ENCODE measurements around the gene PRKACA.
A peak's percentile ranks its signal among the peaks of the same experiment; 100 is the strongest.

PRKACA gene

DNA sequence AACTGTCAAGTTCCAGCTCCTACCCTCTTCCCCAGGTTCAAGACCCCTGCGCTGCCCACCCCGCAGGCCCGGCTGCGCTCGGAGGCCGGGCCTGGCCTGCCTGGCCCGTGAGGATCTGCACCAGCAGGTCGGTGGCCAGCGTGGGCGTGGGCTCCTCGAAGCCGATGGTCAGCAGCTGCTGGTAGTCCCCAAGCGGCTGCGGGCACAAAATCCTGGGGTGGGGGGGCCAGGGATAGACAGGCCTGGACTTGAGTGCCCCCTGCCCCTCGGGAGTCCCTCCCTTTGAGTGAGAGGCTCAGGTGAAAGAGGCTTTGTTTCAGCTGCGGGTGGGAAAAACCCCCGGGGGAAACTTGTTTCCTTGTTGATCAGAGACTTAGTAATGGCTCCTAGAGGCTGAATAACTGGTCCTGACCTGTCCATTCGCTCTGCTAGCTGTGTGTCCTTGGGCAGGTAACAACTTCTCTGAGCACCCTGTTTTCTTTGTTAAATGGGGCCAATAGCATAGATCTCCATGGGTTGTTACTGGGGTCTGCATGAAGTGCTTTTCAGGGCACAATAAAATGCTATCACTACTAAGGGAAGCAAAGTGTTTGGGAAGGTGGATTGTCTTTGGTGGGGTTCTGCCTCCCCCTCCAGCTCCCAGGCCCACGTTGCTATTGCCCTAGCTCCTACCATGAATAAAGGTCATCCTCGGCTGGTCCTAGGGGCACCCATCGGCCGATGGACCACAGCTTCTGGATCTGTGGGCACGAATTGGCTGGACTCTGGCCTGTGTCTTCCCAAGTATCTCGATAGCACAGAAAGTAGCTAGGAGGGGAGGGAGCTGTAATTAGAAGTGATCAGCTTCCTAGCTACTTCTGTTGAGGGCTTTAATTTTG lies 35.5 kb downstream of the PRKACA start:
- Histone ChIP-seq H3K9me3 (ENCODE audit: control insufficient read depth, low read length) (no peaks in the 10 kb centered on the region), H3K4me3 (ENCODE audit: extremely low read depth, insufficient read depth, low read length, poor library complexity, severe bottlenecking) (peak overlapping the region; percentile 66), H3K36me3 (ENCODE audit: control insufficient read depth, insufficient read depth, low read length) (peaks cover 14% of the 10 kb centered on the region), H3K27ac (ENCODE audit: low read depth, low read length, severe bottlenecking) (peak overlapping the region; percentile 49), H3K4me1 (ENCODE audit: control insufficient read depth, insufficient read depth, low read length, poor library complexity, severe bottlenecking) (no peaks in the 10 kb centered on the region)
- WGBS, 2 experiments (ENCODE audit: insufficient coverage in 2 of 2): 48 to 75% methylated on average over 10 to 22 of the region's 24 CpGs

DNA sequence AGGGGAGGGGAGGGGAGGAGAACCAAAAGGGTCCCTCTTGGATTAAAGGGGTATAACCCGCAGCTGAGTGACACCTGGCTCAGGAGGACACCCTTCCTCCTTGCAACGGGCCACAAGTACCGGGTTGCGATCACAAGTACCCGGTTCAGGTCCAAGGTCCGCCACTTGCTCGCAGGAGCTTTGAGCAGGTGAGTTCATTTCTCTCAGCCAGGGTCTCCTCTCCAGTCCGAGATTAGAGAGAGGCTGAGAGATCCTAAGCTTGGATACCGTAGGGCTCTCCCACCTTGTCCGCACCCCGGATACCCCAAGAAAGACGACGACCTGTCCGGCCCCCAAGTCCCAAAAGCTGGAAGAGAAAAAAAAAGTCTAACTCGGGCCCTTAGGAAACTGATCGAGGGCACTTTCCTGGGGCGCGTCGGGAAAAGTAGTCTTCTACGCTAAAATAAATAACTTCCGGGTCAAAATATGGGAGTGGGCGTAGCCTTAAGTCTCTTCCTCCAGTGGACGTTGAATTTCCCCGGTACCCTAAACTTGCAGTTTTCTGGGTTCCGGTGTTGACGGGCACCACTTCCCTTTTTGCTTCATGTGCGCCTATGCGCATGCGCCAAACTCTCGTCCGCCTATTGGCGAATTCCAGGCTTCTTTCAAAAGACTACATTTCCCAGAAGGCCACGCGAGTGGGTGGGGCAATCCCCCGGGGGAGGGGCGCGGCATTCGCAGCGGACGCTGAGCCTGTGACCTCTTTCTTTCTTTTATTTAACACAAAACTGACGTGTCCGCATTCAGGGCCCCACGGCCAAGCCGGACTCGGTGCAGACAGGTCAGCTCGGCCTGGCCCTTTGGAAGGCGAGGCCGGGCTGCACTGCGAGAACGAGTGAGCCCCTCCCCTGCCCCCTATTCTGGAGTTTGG lies 36.4 kb downstream of the PRKACA start:
- H3K36me3 ChIP-seq (ENCODE audit: control insufficient read depth, insufficient read depth, low read length): peaks cover 5% of the 10 kb centered on the region
- peak overlapping the region; percentile 49 for H3K27ac ChIP-seq (ENCODE audit: low read depth, low read length, severe bottlenecking)
- 3% methylated on average over 40 to 50 of the region's 50 CpGs for WGBS, 2 experiments (ENCODE audit: insufficient coverage in 2 of 2)

DNA sequence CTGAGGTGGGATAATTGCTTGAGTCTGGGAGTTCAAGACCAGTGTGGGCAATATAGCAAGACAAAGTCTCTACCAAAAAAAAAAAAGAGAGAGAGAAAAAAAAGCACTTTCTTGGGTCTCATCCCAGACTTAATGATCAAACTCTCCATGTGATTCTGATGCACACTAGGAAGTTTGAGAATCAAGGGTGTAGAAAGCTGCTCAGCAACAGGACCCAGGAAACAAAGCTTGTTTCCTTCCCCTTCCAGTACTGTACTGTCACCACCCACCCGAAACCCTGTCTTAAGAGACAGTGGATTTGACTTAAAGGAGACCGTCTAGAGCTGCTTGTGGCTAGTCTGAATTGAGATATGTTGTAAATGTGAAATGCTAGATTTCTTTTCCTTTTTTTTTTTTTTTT lies 39.2 kb downstream of the PRKACA start:
- Histone ChIP-seq H3K4me1 (ENCODE audit: control insufficient read depth, insufficient read depth, low read length, poor library complexity, severe bottlenecking) (peaks cover 5% of the 10 kb centered on the region), H3K4me3 (ENCODE audit: extremely low read depth, insufficient read depth, low read length, poor library complexity, severe bottlenecking) (no peak overlapping the region), H3K27ac (ENCODE audit: low read depth, low read length, severe bottlenecking) (no peak overlapping the region), H3K9me3 (ENCODE audit: control insufficient read depth, low read length) (no peaks in the 10 kb centered on the region), H3K36me3 (ENCODE audit: control insufficient read depth, insufficient read depth, low read length) (no peaks in the 10 kb centered on the region)
- WGBS, 2 experiments (ENCODE audit: insufficient coverage in 2 of 2): 80% methylated on average over 1 of the region's 2 CpGs; no CpG with 5 or more reads in 1 of the 2 experiments

More for the DNA sequence above, 36.4 kb downstream of the PRKACA start:
- Histone ChIP-seq H3K9me3 (ENCODE audit: control insufficient read depth, low read length) (no peaks in the 10 kb centered on the region), H3K4me3 (ENCODE audit: extremely low read depth, insufficient read depth, low read length, poor library complexity, severe bottlenecking) (peak overlapping the region; percentile 66), H3K4me1 (ENCODE audit: control insufficient read depth, insufficient read depth, low read length, poor library complexity, severe bottlenecking) (no peaks in the 10 kb centered on the region)

DNA sequence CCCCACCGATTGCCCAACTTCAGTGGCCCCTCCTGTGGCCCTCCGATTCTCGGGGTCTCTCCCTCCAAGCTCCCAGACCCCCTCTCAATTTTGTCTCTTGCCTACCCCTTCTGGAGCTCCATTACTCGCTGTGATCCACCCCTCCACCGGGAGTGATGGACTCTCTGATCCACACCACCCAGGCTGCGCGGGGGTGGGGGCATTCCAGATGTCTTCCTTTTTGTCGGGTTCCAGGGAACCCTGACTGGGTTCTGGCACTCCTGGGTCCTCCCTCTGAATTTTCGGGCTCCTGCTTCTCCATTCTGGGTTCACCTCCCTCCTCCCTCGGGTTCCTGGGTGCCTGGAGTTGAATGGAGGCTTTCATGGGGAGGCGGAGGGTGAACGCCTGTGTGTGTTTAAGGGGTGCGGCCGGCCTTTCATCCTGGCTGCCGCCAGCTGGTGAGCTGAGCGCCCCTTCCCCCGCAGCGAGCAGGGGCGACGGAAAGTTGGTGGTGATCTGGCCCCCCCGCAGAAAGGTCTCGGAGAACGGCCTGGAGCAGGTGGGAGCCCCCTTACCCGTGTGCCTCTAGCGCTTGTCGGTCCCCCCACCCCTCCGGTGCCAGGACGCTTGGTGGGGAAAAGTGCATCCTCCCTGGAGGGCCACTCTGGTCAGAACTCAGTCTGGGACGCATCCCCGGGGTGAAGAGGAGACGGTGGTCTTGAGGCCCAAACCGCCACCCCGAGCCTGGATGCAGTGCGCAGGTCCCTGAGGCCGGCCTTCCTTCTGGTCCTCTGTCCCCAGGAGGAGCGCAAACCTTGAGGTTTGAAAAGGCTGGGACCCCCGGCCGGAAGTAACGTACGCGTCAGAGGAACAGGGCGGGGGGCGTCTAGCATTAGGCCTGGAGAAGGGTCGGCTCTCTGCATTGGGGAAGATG lies 43.4 kb downstream of the PRKACA start:
- 20% methylated on average over 30 to 39 of the region's 44 CpGs for WGBS, 2 experiments (ENCODE audit: insufficient coverage in 2 of 2)
- no peak overlapping the region for H3K27ac ChIP-seq (ENCODE audit: low read depth, low read length, severe bottlenecking)
- H3K9me3 ChIP-seq (ENCODE audit: control insufficient read depth, low read length): no peaks in the 10 kb centered on the region

DNA sequence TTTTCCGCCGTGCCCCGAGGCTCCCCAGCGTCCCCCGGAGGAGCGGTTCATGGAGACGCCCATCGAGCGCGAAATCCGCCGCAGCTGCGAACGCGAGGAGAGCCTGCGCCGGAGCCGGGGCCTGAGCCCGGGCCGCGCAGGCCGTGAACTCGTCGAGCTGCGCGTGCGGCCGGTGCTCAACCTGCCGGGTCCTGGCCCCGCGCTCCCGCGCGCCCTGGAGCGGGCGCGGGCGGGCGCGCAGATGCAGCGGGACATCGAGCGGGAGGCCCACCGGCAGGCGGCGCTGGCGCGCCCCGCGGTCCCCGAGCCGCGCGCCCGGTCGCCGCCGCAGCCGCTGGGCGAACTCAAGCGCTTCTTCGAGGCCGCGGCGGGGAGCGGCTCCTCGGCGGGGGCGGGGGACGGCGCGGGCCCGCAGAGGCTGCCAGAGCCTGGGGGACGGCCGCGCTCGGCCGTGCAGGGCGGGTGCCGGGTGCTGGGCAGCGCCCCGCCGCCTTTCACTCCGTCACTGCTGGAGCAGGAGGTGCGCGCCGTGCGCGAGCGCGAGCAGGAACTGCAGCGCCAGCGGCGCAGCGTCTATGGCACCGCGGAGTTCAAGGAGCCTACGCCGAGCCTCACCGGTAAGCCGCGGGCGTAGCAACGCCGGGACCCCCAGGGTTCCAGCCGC lies 44.2 kb downstream of the PRKACA start:
- Histone ChIP-seq H3K36me3 (ENCODE audit: control insufficient read depth, insufficient read depth, low read length) (no peaks in the 10 kb centered on the region), H3K9me3 (ENCODE audit: control insufficient read depth, low read length) (no peaks in the 10 kb centered on the region), H3K4me1 (ENCODE audit: control insufficient read depth, insufficient read depth, low read length, poor library complexity, severe bottlenecking) (peaks cover 15% of the 10 kb centered on the region), H3K27ac (ENCODE audit: low read depth, low read length, severe bottlenecking) (no peak overlapping the region), H3K4me3 (ENCODE audit: extremely low read depth, insufficient read depth, low read length, poor library complexity, severe bottlenecking) (peak overlapping the region; percentile 57)
- 0 to 1% methylated on average over 73 to 85 of the region's 106 CpGs for WGBS, 2 experiments (ENCODE audit: insufficient coverage in 2 of 2)

More for the DNA sequence above, 43.4 kb downstream of the PRKACA start:
- Histone ChIP-seq H3K4me1 (ENCODE audit: control insufficient read depth, insufficient read depth, low read length, poor library complexity, severe bottlenecking) (peaks cover 15% of the 10 kb centered on the region), H3K4me3 (ENCODE audit: extremely low read depth, insufficient read depth, low read length, poor library complexity, severe bottlenecking) (peak overlapping the region; percentile 57), H3K36me3 (ENCODE audit: control insufficient read depth, insufficient read depth, low read length) (no peaks in the 10 kb centered on the region)

DNA sequence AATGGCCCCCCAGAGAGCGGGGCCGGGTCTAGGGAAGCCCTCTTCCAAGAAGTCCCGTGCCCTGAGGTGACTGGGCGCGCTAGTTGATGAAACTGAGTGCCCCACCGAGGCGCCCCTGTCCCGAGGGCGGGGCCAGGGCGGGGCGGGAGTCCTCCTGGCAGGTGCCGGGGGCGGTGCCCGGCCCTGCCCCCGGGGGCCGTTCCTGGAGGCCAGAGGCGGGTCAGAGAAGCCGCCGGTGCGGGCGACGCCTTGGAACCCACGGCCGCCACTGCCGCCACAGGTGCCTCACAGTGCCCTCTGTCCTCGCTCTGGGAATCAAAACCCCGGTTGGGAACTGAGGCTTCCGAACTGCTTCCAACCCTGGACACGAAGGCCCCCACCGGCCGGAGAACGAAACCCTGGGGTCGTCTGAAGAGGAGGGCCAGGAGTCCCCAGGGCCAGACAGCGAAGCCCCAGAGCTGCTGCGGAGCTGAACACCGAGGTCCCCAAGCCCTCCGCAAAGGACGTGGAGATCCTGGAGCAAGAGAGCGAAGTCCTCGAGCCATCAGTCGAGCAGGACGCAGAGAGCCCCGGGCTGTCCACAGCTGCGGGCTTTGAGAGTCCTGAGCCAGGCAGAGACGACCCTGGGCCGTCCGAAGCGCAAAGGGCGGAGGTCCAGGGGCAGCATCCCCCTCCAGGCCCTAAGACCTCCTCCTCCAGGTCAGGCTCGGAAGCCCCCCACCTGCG lies 44.9 kb downstream of the PRKACA start, which contains the start of gene MISP3:
MISP3 (plus strand) TSS at position 252 of the 726 bp plus-strand sequence. CDS start 524 bp downstream, outside the sequence.
- Histone ChIP-seq H3K27ac (ENCODE audit: low read depth, low read length, severe bottlenecking) (no peak within 1 kb of the TSS), H3K36me3 (ENCODE audit: control insufficient read depth, insufficient read depth, low read length) (no peaks in the 10 kb centered on the region), H3K4me3 (ENCODE audit: extremely low read depth, insufficient read depth, low read length, poor library complexity, severe bottlenecking) (peak within 1 kb of the TSS; percentile 57), H3K4me1 (ENCODE audit: control insufficient read depth, insufficient read depth, low read length, poor library complexity, severe bottlenecking) (peaks cover 15% of the 10 kb centered on the region), H3K9me3 (ENCODE audit: control insufficient read depth, low read length) (no peaks in the 10 kb centered on the region)
- WGBS, 2 experiments (ENCODE audit: insufficient coverage in 2 of 2): 5 to 8% methylated on average over 38 to 51 of the region's 51 CpGs

DNA sequence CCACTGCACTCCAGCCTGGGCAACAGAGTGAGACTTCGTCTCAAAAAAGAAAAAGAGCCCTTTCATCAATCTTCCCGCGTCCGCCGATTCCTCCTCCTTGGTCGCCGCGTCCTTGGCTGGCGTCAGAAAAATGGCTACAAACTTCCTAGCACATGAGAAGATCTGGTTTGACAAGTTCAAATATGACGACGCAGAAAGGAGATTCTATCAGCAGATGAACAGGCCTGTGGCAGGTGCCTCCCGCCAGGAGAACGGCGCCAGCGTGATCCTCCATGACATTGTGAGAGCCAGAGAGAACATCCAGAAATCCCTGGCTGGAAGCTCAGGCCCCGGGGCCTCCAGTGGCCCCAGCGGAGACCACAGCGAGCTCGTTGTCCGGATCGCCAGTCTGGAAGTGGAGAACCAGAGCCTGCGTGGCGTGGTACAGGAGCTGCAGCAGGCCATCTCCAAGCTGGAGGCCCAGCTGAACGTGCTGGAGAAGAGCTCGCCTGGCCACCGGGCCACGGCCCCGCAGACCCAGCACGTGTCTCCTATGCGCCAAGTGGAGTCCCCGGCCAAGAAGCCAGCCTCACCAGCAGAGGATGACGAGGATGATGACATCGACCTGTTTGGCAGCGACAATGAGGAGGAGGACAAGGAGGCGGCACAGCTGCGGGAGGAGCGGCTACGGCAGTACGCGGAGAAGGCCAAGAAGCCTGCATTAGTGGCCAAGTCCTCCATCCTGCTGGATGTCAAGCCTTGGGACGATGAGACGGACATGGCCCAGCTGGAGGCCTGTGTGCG lies 47.1 kb downstream of the PRKACA start:
- no peak overlapping the region for H3K4me3 ChIP-seq (ENCODE audit: extremely low read depth, insufficient read depth, low read length, poor library complexity, severe bottlenecking)
- H3K4me1 ChIP-seq (ENCODE audit: control insufficient read depth, insufficient read depth, low read length, poor library complexity, severe bottlenecking): peaks cover 15% of the 10 kb centered on the region
- no peaks in the 10 kb centered on the region for H3K36me3 ChIP-seq (ENCODE audit: control insufficient read depth, insufficient read depth, low read length)
- 94 to 97% methylated on average over 42 to 43 of the region's 43 CpGs for WGBS, 2 experiments (ENCODE audit: insufficient coverage in 2 of 2)
- no peak overlapping the region for H3K27ac ChIP-seq (ENCODE audit: low read depth, low read length, severe bottlenecking)
- H3K9me3 ChIP-seq (ENCODE audit: control insufficient read depth, low read length): no peaks in the 10 kb centered on the region

DNA sequence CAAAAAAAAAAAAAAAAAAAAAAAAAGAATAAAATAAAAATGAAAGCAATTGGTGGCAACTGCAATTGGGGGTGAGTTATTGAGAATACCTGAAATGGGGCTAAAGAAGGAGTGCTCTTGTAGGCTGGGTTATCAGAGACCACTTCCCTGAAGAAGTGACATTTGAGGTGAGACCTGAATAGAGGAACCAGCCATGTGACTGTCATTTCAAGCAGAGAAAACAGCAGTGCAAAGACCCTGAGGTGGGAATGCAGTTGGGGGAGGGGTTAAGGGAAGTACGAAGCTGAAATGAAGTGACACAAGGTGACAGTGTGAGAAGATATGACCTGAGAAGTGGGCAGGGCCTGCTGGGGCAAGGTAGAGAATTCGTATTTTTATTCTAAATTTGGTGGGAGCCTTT lies 51.4 kb downstream of the PRKACA start:
- no peaks in the 10 kb centered on the region for H3K9me3 ChIP-seq (ENCODE audit: control insufficient read depth, low read length)
- no peaks in the 10 kb centered on the region for H3K4me1 ChIP-seq (ENCODE audit: control insufficient read depth, insufficient read depth, low read length, poor library complexity, severe bottlenecking)
- H3K36me3 ChIP-seq (ENCODE audit: control insufficient read depth, insufficient read depth, low read length): no peaks in the 10 kb centered on the region
- 49 to 70% methylated on average over 2 of the region's 2 CpGs for WGBS, 2 experiments (ENCODE audit: insufficient coverage in 2 of 2)
- no peak overlapping the region for H3K4me3 ChIP-seq (ENCODE audit: extremely low read depth, insufficient read depth, low read length, poor library complexity, severe bottlenecking)
- H3K27ac ChIP-seq (ENCODE audit: low read depth, low read length, severe bottlenecking): no peak overlapping the region

DNA sequence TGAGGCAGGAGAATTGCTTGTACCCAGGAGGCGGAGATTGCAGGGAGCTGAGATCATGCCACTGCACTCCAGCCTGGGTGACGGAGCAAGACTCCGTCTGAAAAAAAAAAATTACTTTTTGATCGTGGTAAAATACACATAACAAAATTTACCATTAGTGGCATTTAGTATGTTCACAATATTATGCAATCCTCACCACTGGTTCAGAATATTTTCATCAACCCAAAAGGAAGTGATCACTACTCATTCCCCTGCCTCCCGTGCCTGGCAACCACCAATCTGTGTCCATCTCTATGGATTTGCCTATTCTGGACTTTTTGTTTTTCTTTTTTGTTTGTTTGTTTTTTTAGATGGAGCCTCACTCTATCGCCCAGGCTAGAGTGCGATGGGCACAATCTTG lies 54.5 kb downstream of the PRKACA start:
- H3K4me1 ChIP-seq (ENCODE audit: control insufficient read depth, insufficient read depth, low read length, poor library complexity, severe bottlenecking): peaks cover 3% of the 10 kb centered on the region

More for the DNA sequence above, 54.5 kb downstream of the PRKACA start:
- Histone ChIP-seq H3K36me3 (ENCODE audit: control insufficient read depth, insufficient read depth, low read length) (no peaks in the 10 kb centered on the region), H3K27ac (ENCODE audit: low read depth, low read length, severe bottlenecking) (no peak overlapping the region), H3K9me3 (ENCODE audit: control insufficient read depth, low read length) (no peaks in the 10 kb centered on the region), H3K4me3 (ENCODE audit: extremely low read depth, insufficient read depth, low read length, poor library complexity, severe bottlenecking) (no peak overlapping the region)
- 95 to 96% methylated on average over 3 to 7 of the region's 7 CpGs for WGBS, 2 experiments (ENCODE audit: insufficient coverage in 2 of 2)

All from mesodermal cell (in vitro differentiated cells).